Measurements from ENCODE around the gene NEK1. TPM values are rescaled to one million over a fixed set of nuclear protein-coding genes. Genes with fewer than 3 reads are reported as not detected.

The NEK1 gene
- total RNA-seq, 2 experiments from 2014 or later: 7.4 to 26.2 TPM

GRCh38 chr4:169628579-169628978 is 16.2 kb upstream of the NEK1 start:
- CTCF ChIA-PET (ENCODE audit: unreplicated experiment): no interaction called here

GRCh38 chr4:169627307-169627706 is 14.9 kb upstream of the NEK1 start:
- POLR2A ChIA-PET: interaction anchor here (0.6 to 1.5 kb wide), 3 partner anchors 19 to 35 kb away, joined by 3 to 7 read pairs (median 3); no protein-coding TSS in a partner anchor
- H3K9me2 ChIP-seq (ENCODE audit: insufficient read depth, low read length): no peaks in the 10 kb centered on the region
- H3K4me2 ChIP-seq (ENCODE audit: low read length): no peak overlapping the region
- CTCF ChIA-PET (ENCODE audit: unreplicated experiment): no interaction called here
- no peak overlapping the region for H2AFZ ChIP-seq (ENCODE audit: low read length)
- TF ChIP-seq CTCF (conservative IDR thresholded peaks at IDR 0.05; ENCODE audit: low read length) (no peak), EZH2phosphoT487 (IDR thresholded peaks at IDR 0.05; ENCODE audit: borderline replicate concordance, low read depth, low read length) (no peak)
- peaks cover 15% of the 10 kb centered on the region for H3K36me3 ChIP-seq (ENCODE audit: insufficient read depth, low read length)
- H4K20me1 ChIP-seq (ENCODE audit: insufficient read depth, low read length): 0 out of 2 replicates have a peak, but pooled peaks cover 6% of the 10 kb centered on the region
- intact Hi-C loops (cut with micrococcal nuclease; ENCODE audit: unreplicated experiment): no loop called here
- peaks cover 37% of the 10 kb centered on the region for H3K4me1 ChIP-seq (ENCODE audit: insufficient read depth, low read length, poor library complexity, severe bottlenecking)
- no TSS peak for BruUV-seq (replicated peaks)
- peaks cover 96% of the 10 kb centered on the region for H3K79me2 ChIP-seq (ENCODE audit: insufficient read depth, low read depth, low read length)
- no peak overlapping the region for H3K4me3 ChIP-seq (ENCODE audit: low read depth, low read length, poor library complexity, severe bottlenecking)
- no peaks in the 10 kb centered on the region for H3K9me3 ChIP-seq (ENCODE audit: low read length)
- DNase-seq (ENCODE audit: low spot score): no peak
- H3K27ac ChIP-seq (ENCODE audit: low read depth, low read length, poor library complexity, severe bottlenecking): no peak overlapping the region

More at GRCh38 chr4:169628579-169628978, 16.2 kb upstream of the NEK1 start:
- no peak overlapping the region for H3K27ac ChIP-seq (ENCODE audit: low read depth, low read length, poor library complexity, severe bottlenecking)
- H3K79me2 ChIP-seq (ENCODE audit: insufficient read depth, low read depth, low read length): peaks cover 93% of the 10 kb centered on the region
- no peak overlapping the region for H3K4me3 ChIP-seq (ENCODE audit: low read depth, low read length, poor library complexity, severe bottlenecking)
- peaks cover 13% of the 10 kb centered on the region for H3K36me3 ChIP-seq (ENCODE audit: insufficient read depth, low read length)
- no peak for TF ChIP-seq EZH2phosphoT487 (IDR thresholded peaks at IDR 0.05; ENCODE audit: borderline replicate concordance, low read depth, low read length)
- no peak for TF ChIP-seq CTCF (conservative IDR thresholded peaks at IDR 0.05; ENCODE audit: low read length)
- no peak overlapping the region for H2AFZ ChIP-seq (ENCODE audit: low read length)
- peaks cover 25% of the 10 kb centered on the region for H3K4me1 ChIP-seq (ENCODE audit: insufficient read depth, low read length, poor library complexity, severe bottlenecking)
- no peaks in the 10 kb centered on the region for H3K9me3 ChIP-seq (ENCODE audit: low read length)
- no TSS peak for BruUV-seq (replicated peaks)
- no peaks in the 10 kb centered on the region for H3K9me2 ChIP-seq (ENCODE audit: insufficient read depth, low read length)
- intact Hi-C loops (cut with micrococcal nuclease; ENCODE audit: unreplicated experiment): no loop called here
- no peak for DNase-seq (ENCODE audit: low spot score)
- peak overlapping the region; percentile 54 for H3K4me2 ChIP-seq (ENCODE audit: low read length)
- H4K20me1 ChIP-seq (ENCODE audit: insufficient read depth, low read length): 0 out of 2 replicates have a peak, but pooled peaks cover 6% of the 10 kb centered on the region
- POLR2A ChIA-PET: interaction anchor here (0.6 to 1.1 kb wide), 4 partner anchors 9 to 1086 kb away, joined by 3 read pairs; partner anchors contain the start of gene CLCN3
